NB4 (cell line): Measurements from ENCODE around the gene GNPTAB.

Experiments used
- CTCF ChIP-seq: IDR thresholded peaks from one replicate; pipeline ENCODE4 v1.5.1; 2012; ENCODE audit warnings: low read depth, low read length
- MAX ChIP-seq: IDR thresholded peaks from 2 replicates; pipeline ENCODE4 v1.6.1; 2011; ENCODE audit warnings: low read depth, low read length
- MYC ChIP-seq: IDR thresholded peaks from 2 replicates; pipeline ENCODE4 v1.6.1; 2011; ENCODE audit warnings: low read depth, low read length
- POLR2A ChIP-seq: IDR thresholded peaks from 2 replicates; pipeline ENCODE4 v1.6.1; 2011; ENCODE audit warnings: mild to moderate bottlenecking; ENCODE audit not compliant: insufficient read length; ENCODE audit errors: extremely low read depth

DNA sequence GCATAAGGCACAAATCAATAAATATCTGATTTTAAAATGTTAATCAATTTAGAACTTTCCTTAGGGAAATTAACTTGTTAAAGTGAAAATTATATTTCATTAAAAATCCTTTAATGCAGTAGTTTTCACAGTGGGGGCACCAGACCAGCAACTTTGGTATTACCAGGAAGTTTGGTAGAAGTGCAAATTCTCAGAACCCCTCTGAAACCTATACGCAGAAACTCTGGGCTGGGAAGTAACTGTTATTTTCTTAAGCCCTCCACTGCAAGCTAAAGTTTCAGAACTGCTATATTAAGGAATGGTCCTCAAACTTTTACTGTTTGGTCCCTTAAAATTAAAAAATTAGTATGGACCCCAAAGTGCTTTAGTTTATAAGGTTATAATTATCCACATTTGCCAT lies 35.7 kb downstream of the GNPTAB start:
- TF ChIP-seq CTCF (no peak), POLR2A (no peak), MAX (no peak), MYC (no peak)
